ENCODE measurements around the gene VN1R5.
"Not testable (repeated sequence)": the region's sequence is repeated elsewhere in the genome, so short reads cannot be mapped to it uniquely, and the experiment has no call there.

VN1R5 gene

DNA sequence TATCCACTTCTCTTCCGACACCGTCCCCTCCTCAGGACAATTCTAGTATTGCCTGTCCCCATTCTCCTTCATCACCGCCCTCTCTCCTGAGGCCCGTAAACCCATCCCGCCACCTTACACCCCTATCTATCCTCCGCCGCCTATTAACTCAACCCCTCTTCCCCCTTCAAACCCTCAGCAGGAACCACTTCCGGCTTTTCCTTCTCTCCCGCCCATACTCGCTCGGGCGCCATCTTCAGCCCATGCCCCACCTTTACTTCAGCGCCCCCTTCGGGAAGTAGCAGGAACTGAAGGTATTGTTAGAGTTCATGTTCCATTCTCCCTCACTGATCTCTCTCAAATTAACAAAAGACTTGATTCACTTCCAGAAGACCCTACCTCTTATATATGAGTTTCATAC is 31.6 kb downstream of the VN1R5 start:
- Histone ChIP-seq H2AFZ (ENCODE audit: low read depth, low read length, severe bottlenecking) (no peak overlapping the region), H3K79me2 (ENCODE audit: insufficient read depth, low read length) (no peaks in the 10 kb centered on the region), H3F3A (ENCODE audit: insufficient read depth) (no peaks in the 10 kb centered on the region), H3K27ac (ENCODE audit: low read depth, low read length) (no peak overlapping the region), H4K20me1 (ENCODE audit: low read depth, low read length) (no peaks in the 10 kb centered on the region), H3K9ac (ENCODE audit: low read length) (no peak overlapping the region), H3K4me3 (ENCODE audit: insufficient read depth, low read length, poor library complexity, severe bottlenecking) (no peak overlapping the region), H3K9me3 (ENCODE audit: insufficient read depth, low read length) (no peaks in the 10 kb centered on the region), H3K27me3 (ENCODE audit: low read length) (no peaks in the 10 kb centered on the region), H3K9me2 (replicated peaks; ENCODE audit: insufficient read depth, low read length) (no peaks in the 10 kb centered on the region), H3K4me2 (ENCODE audit: low read depth, low read length, poor library complexity, severe bottlenecking) (no peak overlapping the region), H3K36me3 (ENCODE audit: low read length) (no peaks in the 10 kb centered on the region)
- TF ChIP-seq, protein P1, sequence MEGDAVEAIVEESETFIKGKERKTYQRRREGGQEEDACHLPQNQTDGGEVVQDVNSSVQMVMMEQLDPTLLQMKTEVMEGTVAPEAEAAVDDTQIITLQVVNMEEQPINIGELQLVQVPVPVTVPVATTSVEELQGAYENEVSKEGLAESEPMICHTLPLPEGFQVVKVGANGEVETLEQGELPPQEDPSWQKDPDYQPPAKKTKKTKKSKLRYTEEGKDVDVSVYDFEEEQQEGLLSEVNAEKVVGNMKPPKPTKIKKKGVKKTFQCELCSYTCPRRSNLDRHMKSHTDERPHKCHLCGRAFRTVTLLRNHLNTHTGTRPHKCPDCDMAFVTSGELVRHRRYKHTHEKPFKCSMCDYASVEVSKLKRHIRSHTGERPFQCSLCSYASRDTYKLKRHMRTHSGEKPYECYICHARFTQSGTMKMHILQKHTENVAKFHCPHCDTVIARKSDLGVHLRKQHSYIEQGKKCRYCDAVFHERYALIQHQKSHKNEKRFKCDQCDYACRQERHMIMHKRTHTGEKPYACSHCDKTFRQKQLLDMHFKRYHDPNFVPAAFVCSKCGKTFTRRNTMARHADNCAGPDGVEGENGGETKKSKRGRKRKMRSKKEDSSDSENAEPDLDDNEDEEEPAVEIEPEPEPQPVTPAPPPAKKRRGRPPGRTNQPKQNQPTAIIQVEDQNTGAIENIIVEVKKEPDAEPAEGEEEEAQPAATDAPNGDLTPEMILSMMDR (IDR thresholded peaks at IDR 0.05; ENCODE audit: insufficient read depth, low read length, poor library complexity, severe bottlenecking): peak; percentile 21
- no peak for TF ChIP-seq EZH2phosphoT487 (conservative IDR thresholded peaks at IDR 0.05; ENCODE audit: low read length)

DNA sequence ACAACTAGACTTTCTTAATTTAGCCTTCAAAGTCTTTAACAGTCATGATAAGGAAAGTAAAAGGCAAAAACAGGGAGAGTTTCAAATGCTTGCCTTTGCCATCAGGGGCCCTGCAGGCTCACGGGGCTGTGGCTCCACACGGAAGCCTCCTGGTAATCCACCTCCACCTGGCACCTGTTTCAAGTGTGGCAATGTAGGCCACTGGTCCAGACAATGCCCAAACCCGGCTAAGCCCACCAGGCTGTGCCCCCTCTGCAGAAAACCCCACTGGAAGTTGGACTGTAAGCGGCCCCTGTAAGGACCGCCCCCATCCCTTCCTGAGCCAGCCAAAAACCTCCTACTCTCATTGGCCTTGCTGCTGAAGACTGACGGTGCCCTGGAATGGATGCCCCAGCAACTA is 32.5 kb downstream of the VN1R5 start:
- Histone ChIP-seq H3K9me2 (replicated peaks; ENCODE audit: insufficient read depth, low read length) (no peaks in the 10 kb centered on the region), H3K9me3 (ENCODE audit: insufficient read depth, low read length) (no peaks in the 10 kb centered on the region), H3K27ac (ENCODE audit: low read depth, low read length) (no peak overlapping the region), H3K9ac (ENCODE audit: low read length) (no peak overlapping the region), H3K4me2 (ENCODE audit: low read depth, low read length, poor library complexity, severe bottlenecking) (no peak overlapping the region), H3K4me3 (ENCODE audit: insufficient read depth, low read length, poor library complexity, severe bottlenecking) (no peak overlapping the region), H2AFZ (ENCODE audit: low read depth, low read length, severe bottlenecking) (no peak overlapping the region), H3K79me2 (ENCODE audit: insufficient read depth, low read length) (no peaks in the 10 kb centered on the region), H3F3A (ENCODE audit: insufficient read depth) (no peaks in the 10 kb centered on the region), H3K36me3 (ENCODE audit: low read length) (no peaks in the 10 kb centered on the region), H3K27me3 (ENCODE audit: low read length) (no peaks in the 10 kb centered on the region), H4K20me1 (ENCODE audit: low read depth, low read length) (no peaks in the 10 kb centered on the region)
- TF ChIP-seq, protein P1 (IDR thresholded peaks at IDR 0.05; ENCODE audit: insufficient read depth, low read length, poor library complexity, severe bottlenecking): no peak
- no peak for TF ChIP-seq EZH2phosphoT487 (conservative IDR thresholded peaks at IDR 0.05; ENCODE audit: low read length)

DNA sequence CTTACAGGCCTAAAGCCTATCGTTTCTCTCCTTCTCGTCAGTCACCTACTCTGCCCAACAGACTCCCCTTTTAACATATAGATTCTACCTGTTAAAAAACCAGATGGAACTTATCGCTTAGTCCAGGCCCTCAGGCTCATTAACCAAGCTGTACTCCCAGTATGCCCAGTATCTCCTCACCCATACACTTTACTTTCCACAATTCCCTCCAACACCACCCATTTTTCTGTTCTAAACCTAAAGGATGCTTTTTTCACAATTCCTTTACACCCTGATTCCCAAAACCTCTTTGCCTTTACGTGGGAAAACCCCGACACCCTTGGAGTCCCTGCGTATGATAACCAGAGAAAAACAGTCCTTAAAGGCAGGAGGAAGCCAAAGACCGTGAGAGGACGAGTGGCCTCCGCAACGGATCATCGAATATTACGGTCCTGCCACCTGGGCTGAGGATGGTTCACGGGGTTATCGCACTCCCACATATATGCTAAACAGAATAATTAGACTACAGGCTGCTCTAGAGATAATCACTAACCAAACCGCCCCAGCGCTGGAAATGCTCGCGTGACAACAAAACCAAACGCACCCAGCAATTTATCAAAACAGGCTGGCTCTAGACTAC is 33.5 kb downstream of the VN1R5 start:
- H3K9me2 ChIP-seq (replicated peaks; ENCODE audit: insufficient read depth, low read length); H3K36me3 ChIP-seq (ENCODE audit: low read length); H3K27me3 ChIP-seq (ENCODE audit: low read length): not testable (repeated sequence)

DNA sequence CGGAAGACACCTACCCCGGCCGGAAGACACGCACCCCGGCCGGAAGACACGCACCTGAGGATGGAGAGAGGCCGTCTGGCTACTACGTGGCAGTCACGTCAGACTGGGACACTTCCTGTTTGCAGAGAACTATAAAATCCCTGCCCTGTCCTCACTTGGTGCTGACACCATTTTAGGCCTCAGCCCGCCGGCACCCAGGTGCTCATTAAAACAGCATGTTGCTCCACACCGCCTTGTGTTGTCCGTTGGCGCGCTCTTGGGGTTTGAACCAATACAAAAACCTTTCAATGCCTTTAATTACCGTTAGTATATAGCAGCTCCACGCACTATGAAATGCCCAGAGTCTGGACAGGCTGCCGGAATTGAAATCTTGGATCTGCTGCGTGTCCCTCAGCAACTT is 34.7 kb downstream of the VN1R5 start:
- Histone ChIP-seq H3K9ac (ENCODE audit: low read length) (no peak overlapping the region), H3K27ac (ENCODE audit: low read depth, low read length) (no peak overlapping the region), H3F3A (ENCODE audit: insufficient read depth) (no peaks in the 10 kb centered on the region), H3K36me3 (ENCODE audit: low read length) (no peaks in the 10 kb centered on the region), H3K9me3 (ENCODE audit: insufficient read depth, low read length) (no peaks in the 10 kb centered on the region), H2AFZ (ENCODE audit: low read depth, low read length, severe bottlenecking) (no peak overlapping the region), H3K9me2 (replicated peaks; ENCODE audit: insufficient read depth, low read length) (no peaks in the 10 kb centered on the region), H4K20me1 (ENCODE audit: low read depth, low read length) (no peaks in the 10 kb centered on the region), H3K4me2 (ENCODE audit: low read depth, low read length, poor library complexity, severe bottlenecking) (no peak overlapping the region), H3K27me3 (ENCODE audit: low read length) (no peaks in the 10 kb centered on the region), H3K4me3 (ENCODE audit: insufficient read depth, low read length, poor library complexity, severe bottlenecking) (no peak overlapping the region), H3K79me2 (ENCODE audit: insufficient read depth, low read length) (no peaks in the 10 kb centered on the region)
- TF ChIP-seq EZH2phosphoT487 (conservative IDR thresholded peaks at IDR 0.05; ENCODE audit: low read length): no peak
- TF ChIP-seq, protein P1 (IDR thresholded peaks at IDR 0.05; ENCODE audit: insufficient read depth, low read length, poor library complexity, severe bottlenecking): no peak

More for the DNA sequence above, 33.5 kb downstream of the VN1R5 start:
- not testable (repeated sequence) for H3K9ac ChIP-seq (ENCODE audit: low read length); H3K4me2 ChIP-seq (ENCODE audit: low read depth, low read length, poor library complexity, severe bottlenecking); H3K9me3 ChIP-seq (ENCODE audit: insufficient read depth, low read length); H3K79me2 ChIP-seq (ENCODE audit: insufficient read depth, low read length); H3F3A ChIP-seq (ENCODE audit: insufficient read depth); H2AFZ ChIP-seq (ENCODE audit: low read depth, low read length, severe bottlenecking); H3K4me3 ChIP-seq (ENCODE audit: insufficient read depth, low read length, poor library complexity, severe bottlenecking); H4K20me1 ChIP-seq (ENCODE audit: low read depth, low read length); H3K27ac ChIP-seq (ENCODE audit: low read depth, low read length)
